ENCODE results near the gene LIPF. TPM values are rescaled to one million over a fixed set of nuclear protein-coding genes. Genes with fewer than 3 reads are reported as not detected.

The LIPF gene
- total and polyA plus RNA-seq, 2 of the 13 experiments (the other 11 are each of a cell fraction or from before 2014, with no cell fraction given): not detected

GRCh38 chr10:88670497-88670896, 6.3 kb downstream of the LIPF start:
- Histone ChIP-seq H3K9ac (ENCODE audit: insufficient read depth, low read depth, low read length) (no peak overlapping the region), H3K79me2 (ENCODE audit: insufficient read depth, low read length) (no peaks in the 10 kb centered on the region), H4K20me1 (ENCODE audit: insufficient read depth, low read length) (no peaks in the 10 kb centered on the region), H3K27me3 (ENCODE audit: control insufficient read depth in 1 of 2, insufficient read depth in 2 of 2, low read length in 2 of 2) (no peaks in the 10 kb centered on the region), H3K36me3 (replicated peaks in 1 of 2; ENCODE audit: control insufficient read depth in 1 of 2, insufficient read depth in 2 of 2, low read length in 2 of 2) (no peaks in the 10 kb centered on the region), H3K27ac (ENCODE audit: extremely low read length, insufficient read depth, low read length) (no peak overlapping the region), H3K4me3 (replicated peaks in 1 of 3; ENCODE audit: insufficient read depth in 1 of 3, low read depth in 2 of 3, low read length in 3 of 3) (no peak overlapping the region), H3K4me1 (ENCODE audit: insufficient read depth, low read length) (no peaks in the 10 kb centered on the region), H3K4me2 (ENCODE audit: low read depth, low read length) (no peak overlapping the region), H3K9me3 (ENCODE audit: low read length) (no peaks in the 10 kb centered on the region), H2AFZ (ENCODE audit: low read length) (no peak overlapping the region)
- BruUV-seq (replicated peaks): no TSS peak
- WGBS (ENCODE audit: low lambda C conversion rate): 0% methylated on average over 2 of the region's 2 CpGs
- POLR2A ChIA-PET: no interaction called here
- TF ChIP-seq ZSCAN21 (CRISPR knock-in tag; IDR thresholded peaks at IDR 0.05; ENCODE audit: borderline replicate concordance): no peak
- no peak for TF ChIP-seq NCOR1 (IDR thresholded peaks at IDR 0.05; ENCODE audit: borderline replicate concordance, low read length)
- no peak for TF ChIP-seq NFYB (CRISPR knock-in tag; IDR thresholded peaks at IDR 0.05)
- no peak for TF ChIP-seq TAF15 (IDR thresholded peaks at IDR 0.05; ENCODE audit: low read depth, low read length, poor library complexity, severe bottlenecking)
- TF ChIP-seq MZF1 (CRISPR knock-in tag; IDR thresholded peaks at IDR 0.05; ENCODE audit: borderline replicate concordance): no peak
- no peak for TF ChIP-seq RCOR2 (CRISPR knock-in tag; IDR thresholded peaks at IDR 0.05)
- TF ChIP-seq JUND (CRISPR knock-in tag; IDR thresholded peaks at IDR 0.05): no peak
- TF ChIP-seq ELK4 (CRISPR knock-in tag; IDR thresholded peaks at IDR 0.05; ENCODE audit: borderline replicate concordance): no peak
- no peak for TF ChIP-seq ZNF329 (CRISPR knock-in tag; IDR thresholded peaks at IDR 0.05; ENCODE audit: low read depth)
- TF ChIP-seq ZNF468 (CRISPR knock-in tag; IDR thresholded peaks at IDR 0.05): no peak
- no peak for TF ChIP-seq ZNF709 (CRISPR knock-in tag; IDR thresholded peaks at IDR 0.05)
- no peak for TF ChIP-seq KDM6A (CRISPR knock-in tag; IDR thresholded peaks at IDR 0.05; ENCODE audit: low read depth)
- no peak for TF ChIP-seq ZFP62 (CRISPR knock-in tag; IDR thresholded peaks at IDR 0.05)
- CTCF ChIA-PET (ENCODE audit: low intra/inter-chr PET ratio, low total read pairs): no interaction called here
- DNase-seq (ENCODE audit: low spot score) (no peak), FAIRE-seq (no peak), ATAC-seq (no peak)
- intact Hi-C loops (cut with micrococcal nuclease; ENCODE audit: unreplicated experiment) (no loop called here), in situ Hi-C loops (cut with HindIII; ENCODE audit: extremely low pct_ligation_motif_present, low pct_unique_long_range_greater_than_20kb) (no loop called here)

Data from HepG2 (cell line).